ENCODE data around the gene ANKRD39. TPM values are rescaled to one million over a fixed set of nuclear protein-coding genes. Genes with fewer than 3 reads are reported as not detected.

ANKRD39 gene
- total RNA-seq, 1 experiment from 2014 or later = 12.2 TPM

GRCh38 chr2:96888072-96889011 lies 30.5 kb upstream of the ANKRD39 start:
- intact Hi-C loops (cut with micrococcal nuclease; ENCODE audit: unreplicated experiment) = no loop called here
- CTCF ChIA-PET = interaction anchor here (0.6 kb wide), 1 partner anchor 23 kb away, joined by 6 read pairs; no protein-coding TSS in a partner anchor
- Mint-ChIP-seq H3K4me3 (ENCODE audit: low read depth, unreplicated experiment) (no peak overlapping the region), H3K4me1 (ENCODE audit: low read depth, unreplicated experiment) (peaks cover 47% of the 10 kb centered on the region), H3K27me3 (ENCODE audit: unreplicated experiment) (no peaks in the 10 kb centered on the region), H3K36me3 (ENCODE audit: insufficient read depth, unreplicated experiment) (no peaks in the 10 kb centered on the region), H3K9me3 (ENCODE audit: low read depth, unreplicated experiment) (no peaks in the 10 kb centered on the region), H3K27ac (ENCODE audit: unreplicated experiment) (peak overlapping the region; percentile 68)
- BruUV-seq (replicated peaks) = no TSS peak
- TF ChIP-seq, protein P1, sequence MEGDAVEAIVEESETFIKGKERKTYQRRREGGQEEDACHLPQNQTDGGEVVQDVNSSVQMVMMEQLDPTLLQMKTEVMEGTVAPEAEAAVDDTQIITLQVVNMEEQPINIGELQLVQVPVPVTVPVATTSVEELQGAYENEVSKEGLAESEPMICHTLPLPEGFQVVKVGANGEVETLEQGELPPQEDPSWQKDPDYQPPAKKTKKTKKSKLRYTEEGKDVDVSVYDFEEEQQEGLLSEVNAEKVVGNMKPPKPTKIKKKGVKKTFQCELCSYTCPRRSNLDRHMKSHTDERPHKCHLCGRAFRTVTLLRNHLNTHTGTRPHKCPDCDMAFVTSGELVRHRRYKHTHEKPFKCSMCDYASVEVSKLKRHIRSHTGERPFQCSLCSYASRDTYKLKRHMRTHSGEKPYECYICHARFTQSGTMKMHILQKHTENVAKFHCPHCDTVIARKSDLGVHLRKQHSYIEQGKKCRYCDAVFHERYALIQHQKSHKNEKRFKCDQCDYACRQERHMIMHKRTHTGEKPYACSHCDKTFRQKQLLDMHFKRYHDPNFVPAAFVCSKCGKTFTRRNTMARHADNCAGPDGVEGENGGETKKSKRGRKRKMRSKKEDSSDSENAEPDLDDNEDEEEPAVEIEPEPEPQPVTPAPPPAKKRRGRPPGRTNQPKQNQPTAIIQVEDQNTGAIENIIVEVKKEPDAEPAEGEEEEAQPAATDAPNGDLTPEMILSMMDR (IDR thresholded peaks at IDR 0.05; ENCODE audit: unreplicated experiment) = no peak
- peak; percentile 75 for DNase-seq

DNA sequence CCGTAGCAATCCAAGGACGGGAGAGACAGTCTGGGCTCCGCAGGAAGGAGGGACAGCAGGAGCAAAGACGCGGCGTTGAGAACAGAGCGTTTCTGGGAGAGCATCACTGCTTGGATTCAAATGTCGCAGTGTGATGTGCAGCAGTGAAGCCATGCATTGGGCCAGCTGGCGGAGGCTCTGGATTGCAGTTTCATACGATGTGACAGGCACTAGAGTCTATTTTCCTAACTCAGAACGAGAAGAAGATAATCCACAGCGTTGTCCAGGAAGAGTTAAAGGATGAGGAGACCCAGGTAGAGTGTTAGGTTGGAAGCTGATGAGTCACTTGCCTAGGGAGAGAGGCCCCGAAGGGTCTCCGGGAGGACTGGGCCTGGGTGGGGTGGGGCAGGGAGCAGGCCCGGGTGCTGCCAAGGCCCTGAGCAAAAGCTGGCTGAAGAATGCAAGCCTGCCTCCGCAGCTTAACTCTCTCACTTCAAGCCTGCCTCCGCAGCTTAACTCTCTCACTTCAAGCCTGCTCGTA lies 29.7 kb upstream of the ANKRD39 start:
- intact Hi-C loops (cut with micrococcal nuclease; ENCODE audit: unreplicated experiment) = no loop called here
- peaks cover 47% of the 10 kb centered on the region for H3K4me1 Mint-ChIP-seq (ENCODE audit: low read depth, unreplicated experiment)
- no peak overlapping the region for H3K4me3 Mint-ChIP-seq (ENCODE audit: low read depth, unreplicated experiment)
- no TSS peak for BruUV-seq (replicated peaks)
- TF ChIP-seq, protein P1 (IDR thresholded peaks at IDR 0.05; ENCODE audit: unreplicated experiment) = no peak
- H3K36me3 Mint-ChIP-seq (ENCODE audit: insufficient read depth, unreplicated experiment) = no peaks in the 10 kb centered on the region
- CTCF ChIA-PET = no interaction called here
- H3K9me3 Mint-ChIP-seq (ENCODE audit: low read depth, unreplicated experiment) = no peaks in the 10 kb centered on the region
- no peaks in the 10 kb centered on the region for H3K27me3 Mint-ChIP-seq (ENCODE audit: unreplicated experiment)
- no peak for DNase-seq
- H3K27ac Mint-ChIP-seq (ENCODE audit: unreplicated experiment) = no peak overlapping the region

- no peak for DNase-seq
- H3K27ac Mint-ChIP-seq (ENCODE audit: unreplicated experiment) = no peak overlapping the region
- peaks cover 39% of the 10 kb centered on the region for H3K4me1 Mint-ChIP-seq (ENCODE audit: low read depth, unreplicated experiment)
- intact Hi-C loops (cut with micrococcal nuclease; ENCODE audit: unreplicated experiment) = no loop called here
- no peaks in the 10 kb centered on the region for H3K9me3 Mint-ChIP-seq (ENCODE audit: low read depth, unreplicated experiment)
- peaks cover 9% of the 10 kb centered on the region for H3K27me3 Mint-ChIP-seq (ENCODE audit: unreplicated experiment)
- TF ChIP-seq, protein P1 (IDR thresholded peaks at IDR 0.05; ENCODE audit: unreplicated experiment) = no peak
- H3K4me3 Mint-ChIP-seq (ENCODE audit: low read depth, unreplicated experiment) = no peak overlapping the region
- BruUV-seq (replicated peaks) = no TSS peak
- CTCF ChIA-PET = interaction anchor here (1.5 kb wide), 1 partner anchor 17 kb away, joined by 5 read pairs; no protein-coding TSS in a partner anchor
- H3K36me3 Mint-ChIP-seq (ENCODE audit: insufficient read depth, unreplicated experiment) = no peaks in the 10 kb centered on the region
These were observed 27.9 kb upstream of the ANKRD39 start for GRCh38 chr2:96885432-96886347.
